GM21529 (cell line): ENCODE results near the gene TTC36.
"Not testable (repeated sequence)": the region's sequence is repeated elsewhere in the genome, so short reads cannot be mapped to it uniquely, and the experiment has no call there.

Source experiments
- ATAC-seq: cut with Tn5 transposase; IDR thresholded peaks from one replicate; pipeline ENCODE4 v1.9.1; 2021; ENCODE audit not compliant: unreplicated experiment

Gene TTC36

DNA sequence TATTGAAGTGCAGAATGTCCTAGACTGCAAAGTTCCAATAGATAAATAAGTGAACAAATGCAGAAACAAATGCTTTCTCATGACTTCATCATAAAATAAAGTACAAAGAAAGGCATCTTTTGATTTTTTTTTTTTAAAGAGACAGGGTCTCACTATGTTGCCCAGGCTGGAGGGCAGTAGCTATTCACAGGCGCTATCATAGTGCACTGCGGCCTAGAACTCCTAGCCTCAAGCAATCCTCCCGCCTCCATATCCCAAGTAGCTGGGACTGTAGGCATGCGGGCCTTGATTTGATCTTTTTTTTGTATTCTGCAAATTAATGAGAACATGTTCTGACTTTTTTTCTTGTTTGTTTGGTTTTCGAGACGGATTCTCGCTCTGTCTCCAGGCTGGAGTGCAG lies 47.4 kb downstream of the TTC36 start:
- ATAC-seq, result no peak

- ATAC-seq, result not testable (repeated sequence)
These were observed 50.7 kb downstream of the TTC36 start for GRCh38 chr11:118577995-118578394.
